ENCODE measurements around the gene EHBP1. TPM values are rescaled to one million over a fixed set of nuclear protein-coding genes. Genes with fewer than 3 reads are reported as not detected.
"Not testable (repeated sequence)": the region's sequence is repeated elsewhere in the genome, so short reads cannot be mapped to it uniquely, and the experiment has no call there.

Gene EHBP1
- total RNA-seq, 1 donor from 2014 or later = 25.7 TPM

GRCh38 chr2:62732262-62732777 is 26.8 kb downstream of the EHBP1 start:
- intact Hi-C loops (cut with micrococcal nuclease) = no loop called here

DNA sequence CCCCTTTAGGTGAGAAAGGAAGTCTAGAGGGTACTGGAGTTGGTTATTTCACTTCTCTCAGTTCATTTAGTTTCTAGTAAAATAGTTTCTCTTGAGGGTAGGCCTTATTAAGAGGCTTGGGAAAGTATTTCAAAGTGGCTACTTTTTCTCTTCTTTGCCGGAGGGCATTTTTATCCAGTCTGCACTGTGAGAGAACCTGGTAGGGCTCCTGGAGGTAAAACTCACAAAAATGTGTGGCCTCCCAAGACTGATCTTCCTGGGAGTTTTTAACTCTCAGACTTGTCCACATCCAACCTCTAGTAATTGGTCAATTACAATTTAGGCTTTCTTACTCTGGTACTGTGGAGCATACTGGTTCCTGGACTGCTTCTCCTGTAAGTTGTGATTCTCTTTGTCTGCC is 28.0 kb downstream of the EHBP1 start:
- intact Hi-C loops (cut with micrococcal nuclease) = no loop called here

DNA sequence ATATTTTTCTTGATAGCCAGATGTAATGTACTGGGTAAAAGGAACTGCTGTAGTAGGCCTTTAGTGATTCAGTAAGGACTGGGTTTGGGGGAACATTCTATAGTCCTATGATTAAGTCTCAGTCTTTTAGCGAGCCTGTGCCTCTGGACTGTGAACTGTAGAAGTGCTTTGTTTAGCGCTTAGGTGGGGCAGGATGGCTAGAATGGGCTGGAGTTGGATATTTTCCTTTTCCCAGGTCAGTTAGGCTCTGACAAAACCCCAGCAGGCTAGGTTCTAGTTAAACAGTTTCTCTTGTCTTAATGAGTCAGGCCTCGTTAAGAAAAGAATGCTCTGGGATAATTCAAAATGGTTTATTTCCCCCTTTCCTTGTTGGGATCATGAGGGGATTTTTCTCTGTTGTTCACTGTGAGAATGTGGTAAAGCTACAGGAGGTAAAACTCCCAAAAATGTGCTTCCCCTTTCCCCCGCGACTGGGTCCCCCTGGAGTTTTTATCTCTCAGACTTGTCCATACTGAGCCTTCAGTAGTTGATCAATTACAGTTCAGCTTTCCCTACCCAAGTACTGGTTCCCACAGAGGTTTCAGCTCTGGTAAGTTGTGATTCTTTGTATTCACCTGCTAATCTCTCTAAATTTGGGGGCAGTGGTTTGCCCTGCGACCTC is 31.5 kb downstream of the EHBP1 start:
- intact Hi-C loops (cut with micrococcal nuclease) = no loop called here

GRCh38 chr2:62738981-62739936 is 33.7 kb downstream of the EHBP1 start:
- intact Hi-C loops (cut with micrococcal nuclease) = no loop called here

GRCh38 chr2:62740221-62740620 is 34.7 kb downstream of the EHBP1 start:
- intact Hi-C loops (cut with micrococcal nuclease) = no loop called here

DNA sequence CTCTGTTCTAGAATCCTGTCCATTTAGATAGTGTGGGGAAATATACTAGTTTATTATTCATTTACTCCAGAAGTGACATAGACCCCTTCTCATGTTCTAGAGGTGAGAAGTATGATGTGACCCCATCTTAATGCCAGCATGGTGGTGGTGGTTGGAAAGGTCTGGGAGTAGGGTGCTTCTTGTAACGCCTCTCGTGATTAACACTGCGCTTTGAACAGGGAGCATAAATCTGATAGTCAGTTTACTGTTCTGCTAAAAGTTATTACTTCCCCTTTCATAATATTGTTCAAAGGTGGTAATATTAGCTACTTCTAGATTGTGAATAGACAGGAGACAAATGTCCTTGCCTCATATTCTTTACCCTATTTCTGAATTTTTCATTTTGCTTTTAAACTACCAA is 35.6 kb downstream of the EHBP1 start:
- intact Hi-C loops (cut with micrococcal nuclease) = no loop called here

GRCh38 chr2:62741954-62742722 is 36.6 kb downstream of the EHBP1 start:
- intact Hi-C loops (cut with micrococcal nuclease) = no loop called here

GRCh38 chr2:62743506-62743905 is 38.0 kb downstream of the EHBP1 start:
- intact Hi-C loops (cut with micrococcal nuclease) = no loop called here

DNA sequence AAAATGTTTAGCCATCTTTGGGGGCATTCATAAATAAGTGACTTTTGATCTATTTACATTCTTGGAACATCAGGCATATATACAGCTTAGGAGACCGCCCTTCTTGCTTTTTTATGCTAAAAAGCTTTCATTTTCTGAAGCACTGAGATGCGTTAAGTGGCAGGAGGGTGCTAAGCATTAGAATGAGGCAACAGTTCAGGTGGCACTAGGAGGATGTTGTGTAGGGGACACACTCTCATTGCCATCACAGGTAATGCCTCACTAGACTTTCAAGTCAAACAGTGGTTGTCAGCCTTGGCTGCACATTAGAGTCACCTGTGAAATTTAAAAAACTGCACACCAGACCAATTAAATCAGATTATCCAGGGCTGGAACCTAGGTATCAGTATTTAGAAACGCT is 39.1 kb downstream of the EHBP1 start:
- intact Hi-C loops (cut with micrococcal nuclease) = no loop called here

DNA sequence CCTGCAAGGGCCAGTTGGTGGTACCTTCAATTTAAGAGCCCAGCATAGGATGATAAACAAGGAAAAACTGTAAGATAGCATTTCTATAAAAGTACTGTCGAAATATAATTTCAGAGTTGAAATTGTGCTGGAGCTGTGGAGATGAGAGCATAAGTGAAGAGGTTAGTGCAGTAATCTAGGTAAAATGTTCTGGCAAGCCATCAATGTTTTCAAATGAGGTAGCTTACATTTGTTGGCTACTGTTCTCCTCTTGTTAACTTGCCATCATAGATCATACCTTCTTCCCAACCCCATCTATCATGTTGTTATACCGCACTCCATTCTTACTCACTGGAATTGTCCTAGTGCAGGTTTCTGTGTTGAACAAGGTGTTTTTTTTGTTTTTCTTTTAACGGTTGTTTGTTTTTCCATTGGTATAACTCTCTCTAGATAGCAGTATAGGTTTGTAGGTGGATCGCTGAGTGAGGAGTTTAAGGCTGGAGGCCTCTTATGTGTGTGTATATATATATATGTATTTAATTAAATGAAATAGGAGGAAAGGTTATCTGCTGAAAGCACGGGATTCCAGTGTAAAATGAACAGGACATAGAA is 40.5 kb downstream of the EHBP1 start:
- intact Hi-C loops (cut with micrococcal nuclease) = no loop called here

DNA sequence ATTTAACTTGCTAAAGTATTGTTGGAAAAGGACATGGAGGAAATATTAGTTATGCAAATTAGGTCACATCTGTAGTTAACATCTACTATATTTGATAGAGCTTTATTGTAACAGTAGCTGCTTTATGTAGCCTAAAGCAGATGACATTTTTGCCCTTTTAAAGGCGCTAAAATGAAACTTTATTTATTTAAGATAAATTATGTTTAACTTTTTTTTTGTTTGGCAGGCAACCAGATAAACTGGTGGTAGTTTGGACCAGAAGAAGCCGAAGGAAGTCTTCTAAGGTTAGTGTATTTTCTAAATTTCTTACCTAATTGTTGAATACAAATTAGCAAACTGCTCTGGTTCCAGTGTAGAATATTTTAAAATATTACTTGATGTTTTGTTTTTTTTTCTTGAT is 41.7 kb downstream of the EHBP1 start:
- intact Hi-C loops (cut with micrococcal nuclease) = no loop called here

DNA sequence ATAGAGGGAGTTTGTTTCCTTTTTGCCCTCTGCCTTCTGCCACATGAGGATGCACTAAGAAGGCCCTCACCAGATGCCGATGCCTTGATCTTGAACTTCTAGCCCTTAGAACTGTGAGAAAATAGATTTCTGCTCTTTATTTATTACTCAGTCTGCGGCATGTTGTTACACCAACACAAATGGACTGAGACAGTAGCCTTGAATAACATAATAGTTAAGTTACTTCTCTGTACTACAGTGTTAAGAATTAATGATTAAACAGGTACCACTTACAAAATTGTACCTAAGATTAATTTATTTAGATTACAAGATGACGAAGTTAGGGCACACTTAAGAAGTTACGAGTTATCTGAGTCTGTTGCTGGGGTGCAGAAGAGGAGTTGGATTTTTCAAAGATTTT is 42.4 kb downstream of the EHBP1 start:
- intact Hi-C loops (cut with micrococcal nuclease) = no loop called here

DNA sequence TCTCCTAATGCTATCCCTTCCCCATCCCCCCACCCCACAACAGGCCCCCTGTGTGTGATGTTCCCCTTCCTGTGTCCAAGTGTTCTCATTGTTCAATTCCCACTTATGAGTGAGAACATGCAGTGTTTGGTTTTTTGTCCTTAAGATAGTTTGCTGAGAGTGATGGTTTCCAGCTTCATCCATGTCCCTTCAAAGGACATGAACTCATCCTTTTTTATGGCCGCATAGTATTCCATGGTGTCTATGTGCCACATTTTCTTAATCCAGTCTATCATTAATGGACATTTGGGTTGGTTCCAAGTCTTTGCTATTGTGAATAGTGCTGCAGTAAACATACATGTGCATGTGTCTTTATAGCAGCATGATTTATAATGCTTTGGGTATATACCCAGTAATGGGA is 43.6 kb downstream of the EHBP1 start:
- intact Hi-C loops (cut with micrococcal nuclease) = not testable (repeated sequence)

- intact Hi-C loops (cut with micrococcal nuclease) = no loop called here
Observed at GRCh38 chr2:62757029-62757428, 51.5 kb downstream of the EHBP1 start.

DNA sequence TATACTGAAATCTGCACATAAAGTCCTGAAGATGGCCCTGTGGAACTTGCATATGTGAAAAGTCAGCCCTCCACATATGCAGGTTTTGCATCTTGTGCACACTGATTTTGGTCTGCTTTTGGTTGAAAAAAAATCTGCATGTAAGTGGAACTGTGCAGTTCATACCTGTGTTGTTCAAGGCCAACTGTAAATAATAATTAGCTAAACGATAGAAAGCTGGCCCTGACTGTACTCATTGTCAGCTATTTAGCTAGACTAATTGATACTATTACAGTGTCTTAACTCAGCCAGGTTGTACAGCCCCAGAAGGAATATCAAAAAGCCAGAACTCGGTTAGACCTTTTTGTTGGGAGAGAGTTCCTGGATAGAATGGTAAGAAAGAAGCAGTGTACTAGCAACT is 54.5 kb downstream of the EHBP1 start:
- intact Hi-C loops (cut with micrococcal nuclease) = no loop called here

DNA sequence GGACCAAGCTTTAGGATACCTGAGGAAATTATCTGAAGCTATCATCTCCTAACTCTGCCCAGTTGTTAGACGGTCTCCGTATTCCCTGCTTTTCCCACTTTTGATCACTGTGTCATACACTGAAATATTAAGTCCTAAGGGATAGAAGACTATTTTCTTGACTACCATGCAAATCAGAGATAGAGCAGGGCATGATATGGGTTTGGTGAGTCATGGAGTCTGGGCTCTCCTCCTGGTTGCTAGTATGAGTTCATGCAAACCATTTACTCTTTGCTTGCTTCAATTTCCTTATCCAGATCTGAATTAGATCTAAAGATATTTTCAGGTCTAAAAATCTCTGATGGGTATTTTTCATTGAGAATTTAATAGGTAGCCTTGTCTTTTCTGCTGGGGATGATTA is 55.0 kb downstream of the EHBP1 start:
- intact Hi-C loops (cut with micrococcal nuclease) = no loop called here

DNA sequence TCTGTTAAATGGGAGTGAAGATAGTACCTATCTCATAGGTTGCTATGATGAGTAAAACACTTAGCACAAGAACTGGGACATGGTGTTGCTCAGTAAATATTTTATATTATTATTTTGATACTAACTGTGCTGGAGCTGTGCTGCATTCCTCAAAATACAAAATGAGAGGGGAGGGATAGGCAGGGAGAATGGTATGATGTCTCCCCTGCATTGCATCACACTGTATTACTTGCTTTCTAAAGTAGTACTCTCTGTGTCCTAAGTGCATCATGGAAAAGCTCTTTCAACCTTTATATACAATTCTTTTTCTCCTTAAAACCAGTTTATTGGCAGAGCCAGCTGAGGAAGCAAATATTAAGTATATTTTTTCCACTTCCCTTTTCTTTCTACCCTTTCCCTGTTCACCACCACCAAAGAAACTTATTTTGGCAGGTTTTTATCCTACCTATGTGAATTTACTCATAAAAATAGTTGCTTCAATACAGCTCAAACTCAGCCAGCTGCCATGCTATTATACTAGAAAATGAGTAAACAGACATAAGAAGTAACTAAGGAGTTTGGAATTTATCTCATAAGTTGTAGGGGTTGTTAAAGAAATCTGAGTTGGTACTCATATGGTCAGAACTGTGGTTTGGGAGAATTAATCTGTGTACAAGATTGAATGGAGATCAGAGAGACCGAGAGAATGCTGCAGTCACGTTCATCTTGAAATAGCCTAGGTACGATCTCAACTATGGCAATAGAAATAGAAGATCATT is 60.3 kb downstream of the EHBP1 start:
- intact Hi-C loops (cut with micrococcal nuclease) = no loop called here

- intact Hi-C loops (cut with micrococcal nuclease) = no loop called here
Observed at GRCh38 chr2:62768615-62769014, 63.1 kb downstream of the EHBP1 start.

- intact Hi-C loops (cut with micrococcal nuclease) = no loop called here
Observed at GRCh38 chr2:62770629-62771028, 65.1 kb downstream of the EHBP1 start.

DNA sequence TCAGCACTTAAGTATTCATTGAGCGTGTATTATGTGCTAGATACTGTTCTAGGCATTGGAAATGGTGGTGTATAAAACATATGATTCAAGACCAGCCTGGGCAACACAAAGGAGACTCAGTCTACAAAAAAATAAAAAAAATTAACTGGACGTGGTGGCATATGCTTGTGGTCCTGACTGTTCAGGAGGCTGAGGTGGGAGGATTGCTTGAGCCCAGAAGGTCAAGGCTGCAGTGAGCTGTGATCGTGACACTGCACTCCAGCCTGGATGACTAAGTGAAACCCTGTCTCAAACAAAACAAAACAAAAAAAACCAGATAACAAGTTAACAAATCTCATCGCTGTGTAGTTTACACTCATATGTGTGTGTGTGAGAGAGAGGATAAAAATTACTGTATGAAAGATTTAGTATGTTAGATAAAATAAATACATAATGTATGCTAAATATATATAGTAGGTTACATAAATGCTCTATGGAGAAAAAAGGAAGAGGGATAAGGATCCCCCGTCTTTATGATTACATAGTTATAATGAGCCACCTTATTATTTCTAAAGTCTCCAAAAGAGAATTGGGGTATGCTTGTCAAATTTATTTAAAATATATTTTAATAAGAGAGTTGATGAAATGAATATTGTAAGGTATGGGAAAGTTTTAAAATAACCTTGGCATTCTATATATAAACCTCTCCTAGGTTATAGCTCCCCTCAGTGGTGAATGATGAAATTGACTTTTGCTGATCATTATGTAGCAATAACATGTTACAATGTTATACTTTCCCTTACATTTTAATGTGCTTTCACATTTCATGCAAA is 69.2 kb downstream of the EHBP1 start:
- intact Hi-C loops (cut with micrococcal nuclease) = loop anchor here (1.0 to 5.0 kb wide), 4 partner anchors 70 to 856 kb away; partner anchors contain the start of gene EHBP1

All from T-helper 1 cell treated with Interleukin-12 subunit alpha and Interleukin-12 subunit beta and Interleukin-4 antibody, amounts not matched to agents 30 ng/mL and 1 ng/mL, for 36 hours (primary cell).